Measurements from ENCODE around the gene GALNT17. TPM values are rescaled to one million over a fixed set of nuclear protein-coding genes. Genes with fewer than 3 reads are reported as not detected.

GALNT17 gene
- total and polyA plus RNA-seq, 2 experiments from 2014 or later = 11.1 to 65.6 TPM

DNA sequence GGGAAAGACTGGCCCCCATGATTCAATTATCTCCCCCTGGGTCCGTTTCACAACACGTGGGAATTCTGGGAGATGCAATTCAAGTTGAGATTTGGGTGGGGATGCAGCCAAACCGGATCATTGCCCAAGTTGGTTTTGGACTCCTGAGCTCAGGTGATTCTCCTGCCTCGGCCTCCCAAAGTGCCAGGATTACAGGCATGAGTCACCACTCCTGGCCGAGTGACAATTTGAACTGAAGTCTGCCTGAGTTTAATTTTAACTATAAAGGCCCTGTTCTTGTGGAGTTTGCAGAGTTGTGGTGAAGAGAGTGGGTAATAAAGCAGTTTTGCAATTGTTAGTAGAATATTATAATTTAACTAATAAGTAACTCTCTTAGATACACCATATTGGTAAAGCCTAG is 78.3 kb downstream of the GALNT17 start:
- H3K79me2 ChIP-seq (replicated peaks; ENCODE audit: insufficient read depth) = peaks cover 100% of the 10 kb centered on the region

More for the DNA sequence above, 78.3 kb downstream of the GALNT17 start:
- Histone ChIP-seq H2AFZ (no peak overlapping the region), H3K4me2 (no peak overlapping the region), H3K27me3 (ENCODE audit: insufficient read depth) (no peaks in the 10 kb centered on the region), H3K36me3 (ENCODE audit: insufficient read depth) (no peaks in the 10 kb centered on the region), H3K4me1 (ENCODE audit: insufficient read depth) (peaks cover 26% of the 10 kb centered on the region), H4K20me1 (replicated peaks; ENCODE audit: insufficient read depth) (no peaks in the 10 kb centered on the region; the same call in 1 of the 2 replicates), H3K27ac (ENCODE audit: low read depth) (no peak overlapping the region), H3F3A (replicated peaks; ENCODE audit: low read depth) (no peaks in the 10 kb centered on the region), H3K4me3 (no peak overlapping the region), H3K9me2 (ENCODE audit: insufficient read depth) (no peaks in the 10 kb centered on the region)
- Mint-ChIP-seq H3K27ac (no peak overlapping the region), H3K36me3 (ENCODE audit: low read depth) (peaks cover 26% of the 10 kb centered on the region), H3K4me3 (no peak overlapping the region), H3K9me3 (peaks cover 19% of the 10 kb centered on the region), H3K4me1 (peaks cover 24% of the 10 kb centered on the region; the same call in 2 of the 3 replicates), H3K27me3 (ENCODE audit: insufficient read depth, low read depth, poor library complexity) (peaks cover 4% of the 10 kb centered on the region)
- DNase-seq (ENCODE audit: low spot score) = no peak
- no peak for ATAC-seq
- TF ChIP-seq POLR2AphosphoS5 (IDR thresholded peaks at IDR 0.05; ENCODE audit: low read depth) = no peak
- TF ChIP-seq REST (IDR thresholded peaks at IDR 0.05; ENCODE audit: unreplicated experiment) = no peak
- TF ChIP-seq JUNB (IDR thresholded peaks at IDR 0.05; ENCODE audit: unreplicated experiment) = no peak
- no peak for TF ChIP-seq STAT1 (IDR thresholded peaks at IDR 0.05; ENCODE audit: unreplicated experiment)
- TF ChIP-seq, protein P1, sequence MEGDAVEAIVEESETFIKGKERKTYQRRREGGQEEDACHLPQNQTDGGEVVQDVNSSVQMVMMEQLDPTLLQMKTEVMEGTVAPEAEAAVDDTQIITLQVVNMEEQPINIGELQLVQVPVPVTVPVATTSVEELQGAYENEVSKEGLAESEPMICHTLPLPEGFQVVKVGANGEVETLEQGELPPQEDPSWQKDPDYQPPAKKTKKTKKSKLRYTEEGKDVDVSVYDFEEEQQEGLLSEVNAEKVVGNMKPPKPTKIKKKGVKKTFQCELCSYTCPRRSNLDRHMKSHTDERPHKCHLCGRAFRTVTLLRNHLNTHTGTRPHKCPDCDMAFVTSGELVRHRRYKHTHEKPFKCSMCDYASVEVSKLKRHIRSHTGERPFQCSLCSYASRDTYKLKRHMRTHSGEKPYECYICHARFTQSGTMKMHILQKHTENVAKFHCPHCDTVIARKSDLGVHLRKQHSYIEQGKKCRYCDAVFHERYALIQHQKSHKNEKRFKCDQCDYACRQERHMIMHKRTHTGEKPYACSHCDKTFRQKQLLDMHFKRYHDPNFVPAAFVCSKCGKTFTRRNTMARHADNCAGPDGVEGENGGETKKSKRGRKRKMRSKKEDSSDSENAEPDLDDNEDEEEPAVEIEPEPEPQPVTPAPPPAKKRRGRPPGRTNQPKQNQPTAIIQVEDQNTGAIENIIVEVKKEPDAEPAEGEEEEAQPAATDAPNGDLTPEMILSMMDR (conservative IDR thresholded peaks at IDR 0.05; ENCODE audit: low read depth in 2 of 2) = no peak
- no peak for TF ChIP-seq ZNF462 (CRISPR knock-in tag; IDR thresholded peaks at IDR 0.05)
- no peak for TF ChIP-seq ZNF114 (CRISPR knock-in tag; IDR thresholded peaks at IDR 0.05)
- TF ChIP-seq ZNF331 (CRISPR knock-in tag; IDR thresholded peaks at IDR 0.05; ENCODE audit: low read depth) = no peak
- no peak for TF ChIP-seq CREB1 (CRISPR knock-in tag; IDR thresholded peaks at IDR 0.05; ENCODE audit: low read depth)
- TF ChIP-seq EZH2 (IDR thresholded peaks at IDR 0.05; ENCODE audit: low read depth, unreplicated experiment) = no peak
- no peak for TF ChIP-seq EZH2phosphoT487 (IDR thresholded peaks at IDR 0.05; ENCODE audit: unreplicated experiment)

Data from GM23338 (cell line).